ENCODE measurements around the gene SEC31A. TPM values are rescaled to one million over a fixed set of nuclear protein-coding genes. Genes with fewer than 3 reads are reported as not detected.

SEC31A gene
- total and polyA plus RNA-seq, 2 experiments from 2014 or later, result 91.0 to 98.8 TPM

DNA sequence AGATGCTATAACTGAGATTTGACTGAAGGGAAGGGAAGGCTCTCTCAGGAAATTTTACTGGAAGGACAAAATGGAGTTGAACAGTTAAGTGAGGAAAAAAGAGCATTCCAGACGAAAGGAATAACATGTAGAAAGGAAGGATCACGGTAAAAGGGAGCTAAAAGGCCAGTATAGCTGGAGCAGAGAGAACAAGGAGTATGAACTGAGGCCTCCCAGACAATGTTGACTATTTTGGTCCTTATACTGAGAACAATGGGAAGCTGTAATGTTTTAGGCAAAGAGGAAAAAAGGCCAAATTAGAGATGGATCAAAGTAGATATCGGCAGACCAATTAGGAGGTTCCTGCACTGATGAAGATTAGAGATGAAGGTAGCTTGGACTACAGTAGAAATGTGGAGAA is 65.5 kb downstream of the SEC31A start:
- Histone ChIP-seq H3K4me3 (no peak overlapping the region), H3K79me2 (replicated peaks; ENCODE audit: insufficient read depth) (no peaks in the 10 kb centered on the region), H3K9me2 (ENCODE audit: insufficient read depth) (no peaks in the 10 kb centered on the region), H3F3A (replicated peaks; ENCODE audit: low read depth) (no peaks in the 10 kb centered on the region), H3K27me3 (ENCODE audit: insufficient read depth) (no peaks in the 10 kb centered on the region), H3K4me1 (ENCODE audit: insufficient read depth) (no peaks in the 10 kb centered on the region), H2AFZ (no peak overlapping the region), H3K36me3 (ENCODE audit: insufficient read depth) (peaks cover 77% of the 10 kb centered on the region), H3K4me2 (no peak overlapping the region), H3K27ac (ENCODE audit: low read depth) (no peak overlapping the region), H4K20me1 (replicated peaks; ENCODE audit: insufficient read depth) (peaks cover 7% of the 10 kb centered on the region; the same call in 1 of the 2 replicates)
- DNase-seq (ENCODE audit: low spot score) (no peak), ATAC-seq (no peak)
- TF ChIP-seq STAT1 (IDR thresholded peaks at IDR 0.05; ENCODE audit: unreplicated experiment) (no peak), CTCF (conservative IDR thresholded peaks at IDR 0.05; ENCODE audit: low read depth in 2 of 2) (no peak), REST (IDR thresholded peaks at IDR 0.05; ENCODE audit: unreplicated experiment) (no peak), CREB1 (CRISPR knock-in tag; IDR thresholded peaks at IDR 0.05; ENCODE audit: low read depth) (no peak), EZH2 (IDR thresholded peaks at IDR 0.05; ENCODE audit: low read depth, unreplicated experiment) (no peak)
- TF ChIP-seq, protein P1, sequence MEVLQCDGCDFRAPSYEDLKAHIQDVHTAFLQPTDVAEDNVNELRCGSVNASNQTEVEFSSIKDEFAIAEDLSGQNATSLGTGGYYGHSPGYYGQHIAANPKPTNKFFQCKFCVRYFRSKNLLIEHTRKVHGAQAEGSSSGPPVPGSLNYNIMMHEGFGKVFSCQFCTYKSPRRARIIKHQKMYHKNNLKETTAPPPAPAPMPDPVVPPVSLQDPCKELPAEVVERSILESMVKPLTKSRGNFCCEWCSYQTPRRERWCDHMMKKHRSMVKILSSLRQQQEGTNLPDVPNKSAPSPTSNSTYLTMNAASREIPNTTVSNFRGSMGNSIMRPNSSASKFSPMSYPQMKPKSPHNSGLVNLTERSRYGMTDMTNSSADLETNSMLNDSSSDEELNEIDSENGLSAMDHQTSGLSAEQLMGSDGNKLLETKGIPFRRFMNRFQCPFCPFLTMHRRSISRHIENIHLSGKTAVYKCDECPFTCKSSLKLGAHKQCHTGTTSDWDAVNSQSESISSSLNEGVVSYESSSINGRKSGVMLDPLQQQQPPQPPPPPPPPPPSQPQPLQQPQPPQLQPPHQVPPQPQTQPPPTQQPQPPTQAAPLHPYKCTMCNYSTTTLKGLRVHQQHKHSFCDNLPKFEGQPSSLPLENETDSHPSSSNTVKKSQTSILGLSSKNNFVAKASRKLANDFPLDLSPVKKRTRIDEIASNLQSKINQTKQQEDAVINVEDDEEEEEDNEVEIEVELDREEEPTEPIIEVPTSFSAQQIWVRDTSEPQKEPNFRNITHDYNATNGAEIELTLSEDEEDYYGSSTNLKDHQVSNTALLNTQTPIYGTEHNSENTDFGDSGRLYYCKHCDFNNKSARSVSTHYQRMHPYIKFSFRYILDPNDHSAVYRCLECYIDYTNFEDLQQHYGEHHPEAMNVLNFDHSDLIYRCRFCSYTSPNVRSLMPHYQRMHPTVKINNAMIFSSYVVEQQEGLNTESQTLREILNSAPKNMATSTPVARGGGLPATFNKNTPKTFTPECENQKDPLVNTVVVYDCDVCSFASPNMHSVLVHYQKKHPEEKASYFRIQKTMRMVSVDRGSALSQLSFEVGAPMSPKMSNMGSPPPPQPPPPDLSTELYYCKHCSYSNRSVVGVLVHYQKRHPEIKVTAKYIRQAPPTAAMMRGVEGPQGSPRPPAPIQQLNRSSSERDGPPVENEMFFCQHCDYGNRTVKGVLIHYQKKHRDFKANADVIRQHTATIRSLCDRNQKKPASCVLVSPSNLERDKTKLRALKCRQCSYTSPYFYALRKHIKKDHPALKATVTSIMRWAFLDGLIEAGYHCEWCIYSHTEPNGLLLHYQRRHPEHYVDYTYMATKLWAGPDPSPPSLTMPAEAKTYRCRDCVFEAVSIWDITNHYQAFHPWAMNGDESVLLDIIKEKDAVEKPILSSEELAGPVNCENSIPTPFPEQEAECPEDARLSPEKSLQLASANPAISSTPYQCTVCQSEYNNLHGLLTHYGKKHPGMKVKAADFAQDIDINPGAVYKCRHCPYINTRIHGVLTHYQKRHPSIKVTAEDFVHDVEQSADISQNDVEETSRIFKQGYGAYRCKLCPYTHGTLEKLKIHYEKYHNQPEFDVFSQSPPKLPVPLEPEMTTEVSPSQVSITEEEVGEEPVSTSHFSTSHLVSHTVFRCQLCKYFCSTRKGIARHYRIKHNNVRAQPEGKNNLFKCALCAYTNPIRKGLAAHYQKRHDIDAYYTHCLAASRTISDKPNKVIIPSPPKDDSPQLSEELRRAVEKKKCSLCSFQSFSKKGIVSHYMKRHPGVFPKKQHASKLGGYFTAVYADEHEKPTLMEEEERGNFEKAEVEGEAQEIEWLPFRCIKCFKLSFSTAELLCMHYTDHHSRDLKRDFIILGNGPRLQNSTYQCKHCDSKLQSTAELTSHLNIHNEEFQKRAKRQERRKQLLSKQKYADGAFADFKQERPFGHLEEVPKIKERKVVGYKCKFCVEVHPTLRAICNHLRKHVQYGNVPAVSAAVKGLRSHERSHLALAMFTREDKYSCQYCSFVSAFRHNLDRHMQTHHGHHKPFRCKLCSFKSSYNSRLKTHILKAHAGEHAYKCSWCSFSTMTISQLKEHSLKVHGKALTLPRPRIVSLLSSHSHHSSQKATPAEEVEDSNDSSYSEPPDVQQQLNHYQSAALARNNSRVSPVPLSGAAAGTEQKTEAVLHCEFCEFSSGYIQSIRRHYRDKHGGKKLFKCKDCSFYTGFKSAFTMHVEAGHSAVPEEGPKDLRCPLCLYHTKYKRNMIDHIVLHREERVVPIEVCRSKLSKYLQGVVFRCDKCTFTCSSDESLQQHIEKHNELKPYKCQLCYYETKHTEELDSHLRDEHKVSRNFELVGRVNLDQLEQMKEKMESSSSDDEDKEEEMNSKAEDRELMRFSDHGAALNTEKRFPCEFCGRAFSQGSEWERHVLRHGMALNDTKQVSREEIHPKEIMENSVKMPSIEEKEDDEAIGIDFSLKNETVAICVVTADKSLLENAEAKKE (CRISPR knock-in tag; IDR thresholded peaks at IDR 0.05), result no peak
- Mint-ChIP-seq H3K4me1 (no peaks in the 10 kb centered on the region), H3K4me3 (no peak overlapping the region), H3K36me3 (ENCODE audit: low read depth) (peaks cover 53% of the 10 kb centered on the region), H3K27ac (no peak overlapping the region), H3K9me3 (no peaks in the 10 kb centered on the region), H3K27me3 (ENCODE audit: insufficient read depth, low read depth, poor library complexity) (no peaks in the 10 kb centered on the region)

Measured in GM23338 (cell line).